Measurements from ENCODE around the gene LUC7L2.
"Not testable (repeated sequence)": the region's sequence is repeated elsewhere in the genome, so short reads cannot be mapped to it uniquely, and the experiment has no call there.

LUC7L2 gene

GRCh38 chr7:139357729-139358506 is 1.8 kb upstream of the LUC7L2 start:
- not testable (repeated sequence) for DNase-seq

- DNase-seq = no peak
Measured at GRCh38 chr7:139358541-139359365, 941 bp upstream of the LUC7L2 start.

- peak; percentile 98 for DNase-seq
Measured at GRCh38 chr7:139360210-139360947, 685 bp downstream of the LUC7L2 start.

- DNase-seq = no peak
Measured at GRCh38 chr7:139360948-139361307, 1.2 kb downstream of the LUC7L2 start.

GRCh38 chr7:139361523-139361922 is 1.8 kb downstream of the LUC7L2 start:
- no peak for DNase-seq

GRCh38 chr7:139362302-139362701 is 2.6 kb downstream of the LUC7L2 start:
- DNase-seq = no peak

- no peak for DNase-seq
Measured at GRCh38 chr7:139362981-139363380, 3.3 kb downstream of the LUC7L2 start.

GRCh38 chr7:139365336-139365735 is 5.6 kb downstream of the LUC7L2 start:
- DNase-seq = no peak

GRCh38 chr7:139366400-139366799 is 6.7 kb downstream of the LUC7L2 start:
- DNase-seq = no peak

- no peak for DNase-seq
Measured at GRCh38 chr7:139367438-139368155, 7.9 kb downstream of the LUC7L2 start.

- no peak for DNase-seq
Measured at GRCh38 chr7:139370301-139370942, 10.7 kb downstream of the LUC7L2 start.

- DNase-seq = no peak
Measured at GRCh38 chr7:139370943-139371313, 11.2 kb downstream of the LUC7L2 start.

- DNase-seq = no peak
Measured at GRCh38 chr7:139374246-139374645, 14.6 kb downstream of the LUC7L2 start.

GRCh38 chr7:139382439-139382838 is 22.7 kb downstream of the LUC7L2 start:
- no peak for DNase-seq

GRCh38 chr7:139384611-139385010 is 24.9 kb downstream of the LUC7L2 start:
- no peak for DNase-seq

GRCh38 chr7:139387594-139387993 is 27.9 kb downstream of the LUC7L2 start:
- no peak for DNase-seq

GRCh38 chr7:139389091-139389490 is 29.4 kb downstream of the LUC7L2 start:
- DNase-seq = no peak

GRCh38 chr7:139389774-139390173 is 30.1 kb downstream of the LUC7L2 start:
- no peak for DNase-seq

GRCh38 chr7:139393621-139394211 is 34.0 kb downstream of the LUC7L2 start:
- no peak for DNase-seq

GRCh38 chr7:139394540-139394939 is 34.8 kb downstream of the LUC7L2 start:
- DNase-seq = no peak

GRCh38 chr7:139396323-139396951 is 36.7 kb downstream of the LUC7L2 start:
- DNase-seq = no peak
